Karpas-422 (cell line): ENCODE results near the gene ZDHHC14. TPM values are rescaled to one million over a fixed set of nuclear protein-coding genes. Genes with fewer than 3 reads are reported as not detected.

Experiments
- DNase-seq: peaks from one replicate; pipeline ENCODE4 v3.0.0-alpha.2; 2015
- H2AFZ ChIP-seq: fragments of 200-600 bp; sonication (generic); 2 replicates; pipeline ENCODE4 v1.6.1; 2014; ENCODE audit warnings: antibody characterized with exemption, low read length, mixed read lengths
- H3K27ac ChIP-seq: fragments of 200-600 bp; sonication (generic); 2 replicates; pipeline ENCODE4 v1.5.1; 2014; ENCODE audit warnings: mild to moderate bottlenecking, low read length, moderate library complexity
- H3K27me3 ChIP-seq: fragments of 200-600 bp; sonication (generic); 2 replicates; pipeline ENCODE4 v1.6.1; 2014; ENCODE audit warnings: low read length, mixed read lengths
- H3K36me3 ChIP-seq: fragments of 200-600 bp; sonication (generic); 2 replicates; pipeline ENCODE4 v1.6.1; 2014; ENCODE audit warnings: low read length, mixed read lengths; ENCODE audit not compliant: insufficient read depth
- H3K4me1 ChIP-seq: fragments of 200-600 bp; sonication (generic); 2 replicates; pipeline ENCODE4 v1.6.1; 2014; ENCODE audit warnings: mild to moderate bottlenecking, low read length, mixed read lengths
- H3K4me2 ChIP-seq: fragments of 200-600 bp; sonication (generic); 2 replicates; pipeline ENCODE4 v1.6.1; 2014; ENCODE audit warnings: low read length, low read depth, mild to moderate bottlenecking; ENCODE audit not compliant: poor library complexity, severe bottlenecking
- H3K4me3 ChIP-seq: fragments of 200-600 bp; sonication (generic); 2 replicates; pipeline ENCODE4 v1.5.1; 2014; ENCODE audit warnings: mild to moderate bottlenecking, antibody characterized with exemption, low read length, mixed read lengths
- H3K79me2 ChIP-seq: fragments of 200-600 bp; sonication (generic); 2 replicates; pipeline ENCODE4 v1.6.1; 2014; ENCODE audit warnings: mild to moderate bottlenecking, low read length, mixed read lengths
- H3K9ac ChIP-seq: fragments of 200-600 bp; sonication (generic); 2 replicates; pipeline ENCODE4 v1.6.0; 2014; ENCODE audit warnings: low read length
- H3K9me2 ChIP-seq: fragments of 200-600 bp; sonication (generic), shearing (Covaris generic); replicated peaks from 2 replicates; pipeline ENCODE4 v1.6.0; 2014; ENCODE audit warnings: mild to moderate bottlenecking, low read length, moderate library complexity; ENCODE audit not compliant: insufficient read depth
- H3K9me3 ChIP-seq: fragments of 300-700, 200-600 bp; sonication (generic); 2 replicates; pipeline ENCODE4 v1.6.1; 2014; ENCODE audit warnings: low read length, mixed read lengths
- H4K20me1 ChIP-seq: fragments of 200-600 bp; sonication (generic); 2 replicates; pipeline ENCODE4 v1.6.1; 2014; ENCODE audit warnings: mild to moderate bottlenecking, antibody characterized with exemption, low read length, low read depth; ENCODE audit not compliant: insufficient read depth
- total RNA-seq: library from RNA; depleted of rRNA; stranded (reverse); fragments of >200 nt; shearing (Covaris generic); gene quantifications from 2 replicates; pipeline ENCODE4 v1.2.3, GENCODE V29; 2014; ENCODE audit warnings: low replicate concordance

Gene ZDHHC14
- total RNA-seq, 1 experiment from 2014 or later: 1.1 TPM

DNA sequence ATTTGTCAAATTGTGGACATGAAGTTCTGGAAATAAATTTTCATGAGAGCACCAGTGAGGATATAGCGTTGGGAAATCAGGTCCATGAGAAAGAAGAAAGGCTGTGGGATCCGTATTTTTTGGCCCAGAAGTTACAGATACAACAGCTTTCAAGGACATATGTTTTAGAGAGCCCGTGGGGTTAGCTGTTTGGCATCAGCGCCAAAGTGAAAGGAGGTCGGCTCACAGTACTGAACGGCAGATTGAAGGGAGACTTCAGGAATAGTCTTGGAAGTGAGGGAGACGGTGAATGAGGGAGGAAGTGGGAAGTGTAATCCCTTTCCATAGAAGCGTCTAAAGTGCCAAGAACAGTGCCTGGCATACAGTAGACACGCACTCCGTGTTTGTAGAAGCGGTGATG, 31.8 kb downstream of the ZDHHC14 start:
- Histone ChIP-seq H3K4me1 (no peaks in the 10 kb centered on the region), H3K79me2 (no peaks in the 10 kb centered on the region), H3K9ac (no peak overlapping the region), H3K36me3 (no peaks in the 10 kb centered on the region), H3K9me3 (no peaks in the 10 kb centered on the region), H3K27ac (no peak overlapping the region), H2AFZ (no peak overlapping the region), H3K4me2 (no peak overlapping the region), H4K20me1 (no peaks in the 10 kb centered on the region), H3K27me3 (no peaks in the 10 kb centered on the region), H3K4me3 (no peak overlapping the region), H3K9me2 (no peaks in the 10 kb centered on the region)
- DNase-seq: no peak

DNA sequence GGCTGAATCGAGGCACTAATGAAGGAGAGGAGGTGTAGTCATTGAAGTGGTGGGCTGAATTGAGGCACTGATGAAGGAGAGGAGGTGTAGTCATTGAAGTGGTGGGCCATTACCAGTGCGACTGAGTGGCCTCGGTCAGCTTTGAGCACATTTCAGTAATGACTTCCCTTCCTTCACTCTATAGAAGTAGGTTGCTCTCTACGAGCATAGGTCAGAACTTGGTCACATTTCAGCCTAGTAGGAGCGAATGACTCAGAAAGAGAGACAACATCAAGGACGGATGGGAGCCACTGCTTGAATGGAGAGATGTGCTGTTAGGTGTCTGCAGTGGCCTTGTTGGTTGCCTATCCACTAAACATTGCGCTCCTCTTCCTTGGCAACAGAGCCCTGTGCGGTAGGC, 39.5 kb downstream of the ZDHHC14 start:
- Histone ChIP-seq H3K9me2 (no peaks in the 10 kb centered on the region), H3K4me3 (no peak overlapping the region), H3K4me1 (no peaks in the 10 kb centered on the region), H3K27me3 (no peaks in the 10 kb centered on the region), H3K36me3 (no peaks in the 10 kb centered on the region), H3K9me3 (no peaks in the 10 kb centered on the region), H2AFZ (no peak overlapping the region), H3K9ac (no peak overlapping the region), H3K4me2 (no peak overlapping the region), H3K79me2 (no peaks in the 10 kb centered on the region), H3K27ac (no peak overlapping the region), H4K20me1 (no peaks in the 10 kb centered on the region)
- no peak for DNase-seq

DNA sequence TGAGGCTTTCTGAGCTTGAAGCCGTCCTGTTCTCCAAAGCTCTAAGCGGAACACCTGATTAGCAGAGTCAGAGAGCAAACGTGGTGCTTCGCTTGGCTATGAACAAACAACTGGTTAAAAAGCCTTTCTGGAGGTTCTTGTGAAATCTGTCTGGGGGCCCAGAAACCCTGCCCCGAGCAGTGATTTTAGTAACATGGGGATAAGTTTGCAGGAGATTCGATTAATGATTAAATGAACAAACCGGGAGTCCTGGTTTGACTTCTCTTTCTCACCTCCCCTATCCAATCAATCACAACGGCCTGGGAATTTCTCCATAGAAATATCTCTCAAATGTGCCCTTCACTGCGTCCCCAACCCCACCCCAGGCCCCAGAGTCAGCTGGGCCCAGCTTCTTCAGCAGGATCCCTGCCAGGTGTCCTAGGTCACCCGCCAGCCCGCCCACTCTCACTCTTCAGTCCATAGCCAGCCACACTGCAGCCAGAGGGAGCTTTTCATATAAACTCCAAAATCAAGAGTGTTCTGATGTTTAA, 43.6 kb downstream of the ZDHHC14 start:
- H3K4me3 ChIP-seq: no peak overlapping the region
- H3K9me3 ChIP-seq: no peaks in the 10 kb centered on the region
- DNase-seq: no peak
- no peaks in the 10 kb centered on the region for H3K27me3 ChIP-seq
- no peaks in the 10 kb centered on the region for H3K9me2 ChIP-seq
- no peaks in the 10 kb centered on the region for H3K36me3 ChIP-seq
- no peaks in the 10 kb centered on the region for H4K20me1 ChIP-seq
- no peak overlapping the region for H3K27ac ChIP-seq
- H2AFZ ChIP-seq: no peak overlapping the region
- H3K4me1 ChIP-seq: no peaks in the 10 kb centered on the region
- no peak overlapping the region for H3K4me2 ChIP-seq
- H3K79me2 ChIP-seq: no peaks in the 10 kb centered on the region
- no peak overlapping the region for H3K9ac ChIP-seq

DNA sequence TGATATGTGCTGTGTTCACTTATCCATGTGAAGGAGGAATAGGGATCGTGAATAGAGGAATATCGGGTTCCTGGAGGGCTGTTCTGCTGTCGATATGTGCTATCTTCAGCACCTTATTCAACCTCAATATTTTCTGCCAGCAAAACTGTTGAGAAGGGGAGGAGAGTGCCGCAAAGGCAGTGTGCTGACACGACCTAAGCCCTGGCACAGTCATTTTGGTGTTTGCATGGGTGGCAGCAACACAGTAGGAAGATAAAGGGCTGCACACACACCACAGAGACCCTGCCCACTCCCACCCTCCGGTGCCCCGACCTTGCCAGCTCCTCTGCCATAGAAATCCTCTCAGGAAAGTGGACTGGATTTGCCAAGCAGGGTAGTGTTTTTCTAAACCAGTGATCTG, 47.0 kb downstream of the ZDHHC14 start:
- Histone ChIP-seq H3K4me2 (no peak overlapping the region), H3K4me3 (no peak overlapping the region), H3K9me3 (no peaks in the 10 kb centered on the region), H3K36me3 (no peaks in the 10 kb centered on the region), H2AFZ (no peak overlapping the region), H3K9me2 (no peaks in the 10 kb centered on the region), H3K9ac (no peak overlapping the region), H3K27ac (no peak overlapping the region), H3K4me1 (no peaks in the 10 kb centered on the region), H3K79me2 (no peaks in the 10 kb centered on the region), H4K20me1 (no peaks in the 10 kb centered on the region), H3K27me3 (no peaks in the 10 kb centered on the region)
- no peak for DNase-seq

DNA sequence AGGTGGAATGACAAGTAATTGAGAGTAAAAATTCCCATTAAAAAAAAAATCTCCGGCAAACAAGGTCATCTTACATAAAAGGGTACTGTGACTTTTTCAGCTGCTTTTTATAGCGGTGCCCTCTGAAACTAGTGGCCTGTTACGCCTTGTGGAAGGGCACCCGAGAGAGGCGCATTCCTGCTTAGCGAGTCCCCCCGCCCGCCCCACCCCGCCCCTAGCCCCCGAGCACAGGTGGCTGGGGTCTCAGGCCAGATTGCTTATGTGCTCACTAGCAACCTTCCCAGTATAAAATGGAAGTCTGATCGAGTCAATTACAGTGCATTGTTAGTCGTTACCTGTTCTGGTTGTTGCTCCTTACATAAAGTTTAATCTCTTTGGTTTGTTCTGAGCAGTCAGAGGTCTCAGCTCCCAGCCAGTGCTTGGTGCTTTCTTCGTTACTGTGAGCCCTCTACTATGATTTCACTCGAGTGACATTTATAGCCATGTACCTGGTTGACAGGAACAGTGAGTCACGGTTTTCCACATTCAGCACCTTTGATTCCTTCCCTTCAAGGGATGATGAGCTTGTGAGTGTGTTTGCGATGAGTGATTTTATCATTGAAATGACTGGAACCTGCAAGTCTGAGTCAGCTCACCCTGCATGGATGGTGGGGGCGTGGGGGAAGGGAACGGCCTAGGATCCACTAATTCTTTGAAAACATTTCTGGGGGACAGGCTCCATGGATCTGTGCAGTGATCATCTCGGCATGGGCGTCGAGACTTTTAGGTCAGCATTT, 47.6 kb downstream of the ZDHHC14 start:
- Histone ChIP-seq H3K9ac (no peak overlapping the region), H3K79me2 (no peaks in the 10 kb centered on the region), H3K4me1 (no peaks in the 10 kb centered on the region), H3K9me3 (no peaks in the 10 kb centered on the region), H3K4me2 (no peak overlapping the region), H3K9me2 (no peaks in the 10 kb centered on the region), H3K27ac (no peak overlapping the region), H4K20me1 (no peaks in the 10 kb centered on the region), H3K36me3 (no peaks in the 10 kb centered on the region), H3K4me3 (no peak overlapping the region), H2AFZ (no peak overlapping the region), H3K27me3 (no peaks in the 10 kb centered on the region)
- no peak for DNase-seq

DNA sequence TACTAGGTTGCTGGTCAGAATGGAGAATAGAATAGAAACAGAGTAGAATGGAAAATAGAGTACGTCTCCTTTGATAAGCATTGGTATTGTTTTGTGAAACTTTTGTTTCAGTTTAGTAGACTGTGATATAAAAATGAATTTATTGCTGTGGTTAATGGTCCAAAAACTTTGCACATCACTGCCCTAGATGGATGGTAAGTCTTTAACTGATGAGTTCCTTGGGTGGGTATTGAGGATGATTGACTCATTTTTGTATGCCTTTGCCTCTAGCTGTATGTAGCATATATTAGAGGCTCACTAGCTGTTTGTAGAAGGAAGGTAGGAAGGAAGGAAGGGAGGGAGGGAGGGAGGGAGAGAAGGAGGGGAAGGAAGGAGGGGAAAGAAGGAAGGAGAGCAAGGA, 48.3 kb downstream of the ZDHHC14 start:
- H2AFZ ChIP-seq: no peak overlapping the region
- H3K27me3 ChIP-seq: no peaks in the 10 kb centered on the region
- no peaks in the 10 kb centered on the region for H3K79me2 ChIP-seq
- H3K27ac ChIP-seq: no peak overlapping the region
- DNase-seq: no peak
- H3K4me2 ChIP-seq: no peak overlapping the region
- no peaks in the 10 kb centered on the region for H3K9me2 ChIP-seq
- H3K4me1 ChIP-seq: no peaks in the 10 kb centered on the region
- no peaks in the 10 kb centered on the region for H3K9me3 ChIP-seq
- H3K4me3 ChIP-seq: no peak overlapping the region
- H3K9ac ChIP-seq: no peak overlapping the region
- no peaks in the 10 kb centered on the region for H4K20me1 ChIP-seq
- H3K36me3 ChIP-seq: no peaks in the 10 kb centered on the region

DNA sequence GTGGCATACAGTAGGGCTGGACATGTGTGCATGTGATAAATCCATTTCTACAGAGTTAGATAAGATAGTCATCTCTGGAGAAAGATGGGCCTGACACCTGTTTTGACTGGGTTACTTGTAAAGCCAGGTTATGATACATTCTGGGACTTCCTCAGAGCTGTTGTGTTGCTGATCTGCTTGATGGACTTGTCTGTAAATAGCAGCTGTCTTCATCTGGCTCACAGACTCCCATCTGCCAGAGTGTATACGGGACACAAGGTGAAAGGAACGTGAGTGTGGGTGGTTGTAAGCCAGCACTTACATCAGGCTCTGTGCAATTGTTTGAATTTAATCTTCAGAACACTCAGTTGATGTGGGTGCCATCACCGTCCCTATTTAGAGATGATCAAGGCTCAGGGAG, 49.8 kb downstream of the ZDHHC14 start:
- Histone ChIP-seq H3K36me3 (no peaks in the 10 kb centered on the region), H3K79me2 (no peaks in the 10 kb centered on the region), H4K20me1 (no peaks in the 10 kb centered on the region), H3K27me3 (no peaks in the 10 kb centered on the region), H3K9me3 (no peaks in the 10 kb centered on the region), H2AFZ (no peak overlapping the region), H3K9me2 (no peaks in the 10 kb centered on the region), H3K4me1 (no peaks in the 10 kb centered on the region), H3K27ac (no peak overlapping the region), H3K4me2 (no peak overlapping the region), H3K9ac (no peak overlapping the region), H3K4me3 (no peak overlapping the region)
- DNase-seq: no peak

DNA sequence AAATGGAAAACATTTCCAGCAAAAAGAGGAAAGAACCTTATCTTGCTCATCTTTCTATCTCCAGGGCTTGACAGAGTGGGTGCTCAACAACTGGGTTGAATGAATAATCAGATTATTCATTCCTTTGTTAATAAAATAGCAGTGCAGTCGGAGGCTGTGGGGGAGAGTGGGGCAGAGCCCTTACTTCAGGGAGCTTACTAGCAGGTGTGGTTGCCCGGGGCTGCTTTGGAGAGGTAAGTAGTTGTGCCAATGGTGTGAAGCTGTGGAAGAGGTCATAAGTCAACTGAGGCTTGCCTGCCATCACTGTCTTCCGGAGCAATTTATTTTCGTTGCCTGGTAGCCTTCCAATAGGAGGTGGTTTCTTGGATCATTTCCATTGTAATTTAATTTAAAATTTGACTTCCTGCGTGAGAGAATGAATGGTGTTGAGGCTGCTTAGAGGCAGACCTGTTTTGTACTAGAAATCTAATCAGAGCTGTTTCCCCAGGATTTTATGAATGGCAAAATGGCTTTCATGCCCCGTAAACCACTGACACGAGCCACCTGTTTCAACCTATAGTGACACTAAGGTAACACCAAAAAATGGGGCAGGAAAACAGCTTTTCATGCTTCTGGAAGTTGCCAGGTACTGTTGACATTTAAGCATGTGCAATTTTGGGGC, 51.4 kb downstream of the ZDHHC14 start:
- Histone ChIP-seq H3K4me2 (no peak overlapping the region), H3K27ac (no peak overlapping the region), H3K36me3 (no peaks in the 10 kb centered on the region), H2AFZ (no peak overlapping the region), H4K20me1 (no peaks in the 10 kb centered on the region), H3K4me1 (no peaks in the 10 kb centered on the region), H3K9me2 (no peaks in the 10 kb centered on the region), H3K27me3 (no peaks in the 10 kb centered on the region), H3K9ac (no peak overlapping the region), H3K9me3 (no peaks in the 10 kb centered on the region), H3K79me2 (no peaks in the 10 kb centered on the region), H3K4me3 (no peak overlapping the region)
- no peak for DNase-seq
